ENCODE measurements around the gene STX4. TPM values are rescaled to one million over a fixed set of nuclear protein-coding genes. Genes with fewer than 3 reads are reported as not detected.

Gene STX4
- total RNA-seq, 1 donor from 2014 or later = 26.1 TPM

GRCh38 chr16:31005350-31006085 is 27.8 kb upstream of the STX4 start:
- no peak overlapping the region for H3K4me3 ChIP-seq (ENCODE audit: low read depth, low read length)
- TF ChIP-seq, protein P1, sequence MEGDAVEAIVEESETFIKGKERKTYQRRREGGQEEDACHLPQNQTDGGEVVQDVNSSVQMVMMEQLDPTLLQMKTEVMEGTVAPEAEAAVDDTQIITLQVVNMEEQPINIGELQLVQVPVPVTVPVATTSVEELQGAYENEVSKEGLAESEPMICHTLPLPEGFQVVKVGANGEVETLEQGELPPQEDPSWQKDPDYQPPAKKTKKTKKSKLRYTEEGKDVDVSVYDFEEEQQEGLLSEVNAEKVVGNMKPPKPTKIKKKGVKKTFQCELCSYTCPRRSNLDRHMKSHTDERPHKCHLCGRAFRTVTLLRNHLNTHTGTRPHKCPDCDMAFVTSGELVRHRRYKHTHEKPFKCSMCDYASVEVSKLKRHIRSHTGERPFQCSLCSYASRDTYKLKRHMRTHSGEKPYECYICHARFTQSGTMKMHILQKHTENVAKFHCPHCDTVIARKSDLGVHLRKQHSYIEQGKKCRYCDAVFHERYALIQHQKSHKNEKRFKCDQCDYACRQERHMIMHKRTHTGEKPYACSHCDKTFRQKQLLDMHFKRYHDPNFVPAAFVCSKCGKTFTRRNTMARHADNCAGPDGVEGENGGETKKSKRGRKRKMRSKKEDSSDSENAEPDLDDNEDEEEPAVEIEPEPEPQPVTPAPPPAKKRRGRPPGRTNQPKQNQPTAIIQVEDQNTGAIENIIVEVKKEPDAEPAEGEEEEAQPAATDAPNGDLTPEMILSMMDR (conservative IDR thresholded peaks at IDR 0.05; ENCODE audit: low read depth, low read length) = no peak

DNA sequence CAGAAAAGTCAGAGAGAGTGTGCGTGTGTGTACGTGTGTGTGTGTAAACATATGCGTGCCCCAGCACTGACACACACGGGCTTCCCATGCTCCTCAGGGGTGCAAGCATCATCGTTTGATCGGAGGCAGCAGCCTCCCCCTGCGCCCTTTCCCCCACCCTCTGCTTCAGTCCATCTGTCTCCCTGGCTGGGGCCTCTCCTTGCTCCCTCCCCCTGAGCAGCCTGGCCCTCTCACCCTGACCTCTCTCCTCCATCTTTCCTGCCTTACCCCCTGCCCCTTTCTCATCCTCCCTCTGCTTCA is 27.3 kb upstream of the STX4 start:
- H3K4me3 ChIP-seq (ENCODE audit: low read depth, low read length) = no peak overlapping the region
- TF ChIP-seq, protein P1 (conservative IDR thresholded peaks at IDR 0.05; ENCODE audit: low read depth, low read length) = no peak
- no peak for DNase-seq (ENCODE audit: low read depth)

More at GRCh38 chr16:31005350-31006085, 27.8 kb upstream of the STX4 start:
- DNase-seq (ENCODE audit: low read depth) = no peak

DNA sequence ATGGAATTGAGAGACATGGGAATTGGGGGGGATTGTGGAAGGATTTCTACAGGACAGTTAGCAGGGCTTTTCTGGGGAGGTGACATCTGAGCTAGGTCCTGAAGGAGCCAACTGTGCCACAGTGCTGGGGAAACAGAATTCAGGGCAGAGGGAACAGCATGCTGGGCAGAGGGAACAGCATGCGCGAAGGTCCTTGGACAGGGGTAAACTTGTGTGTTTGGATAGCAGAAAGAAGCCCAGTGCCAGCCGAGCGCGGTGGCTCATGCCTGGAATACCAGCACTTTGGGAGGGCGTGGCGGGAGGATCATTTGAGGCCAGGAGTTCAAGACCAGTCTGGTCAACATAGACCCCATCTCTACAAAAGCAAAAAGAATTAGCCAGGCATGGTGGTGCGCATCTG is 26.8 kb upstream of the STX4 start:
- H3K4me3 ChIP-seq (ENCODE audit: low read depth, low read length) = no peak overlapping the region
- TF ChIP-seq, protein P1 (conservative IDR thresholded peaks at IDR 0.05; ENCODE audit: low read depth, low read length) = no peak
- DNase-seq (ENCODE audit: low read depth) = no peak

DNA sequence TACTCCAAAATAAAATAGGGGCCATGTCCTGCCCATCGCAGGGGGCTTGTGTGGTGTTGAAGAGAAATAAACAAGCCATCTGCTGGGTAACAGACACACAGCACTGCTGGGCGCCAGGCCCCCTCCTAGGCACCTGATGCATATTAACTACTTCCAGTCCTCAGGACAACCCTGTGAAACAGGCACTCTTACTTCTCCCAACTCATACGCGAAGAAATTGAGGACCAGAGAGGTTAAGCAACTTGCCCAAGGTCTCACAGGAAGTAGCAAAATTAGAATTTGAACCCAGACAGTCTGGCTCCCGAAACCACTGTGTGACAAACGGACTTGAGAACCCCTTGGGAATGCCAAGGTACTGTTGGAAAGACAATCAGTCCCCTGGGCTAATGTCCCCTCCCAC is 25.7 kb upstream of the STX4 start:
- TF ChIP-seq, protein P1 (conservative IDR thresholded peaks at IDR 0.05; ENCODE audit: low read depth, low read length) = no peak
- DNase-seq (ENCODE audit: low read depth) = no peak
- H3K4me3 ChIP-seq (ENCODE audit: low read depth, low read length) = no peak overlapping the region

- no peak overlapping the region for H3K4me3 ChIP-seq (ENCODE audit: low read depth, low read length)
- TF ChIP-seq, protein P1 (conservative IDR thresholded peaks at IDR 0.05; ENCODE audit: low read depth, low read length) = no peak
- no peak for DNase-seq (ENCODE audit: low read depth)
Measured at GRCh38 chr16:31008149-31008548, 25.2 kb upstream of the STX4 start.

DNA sequence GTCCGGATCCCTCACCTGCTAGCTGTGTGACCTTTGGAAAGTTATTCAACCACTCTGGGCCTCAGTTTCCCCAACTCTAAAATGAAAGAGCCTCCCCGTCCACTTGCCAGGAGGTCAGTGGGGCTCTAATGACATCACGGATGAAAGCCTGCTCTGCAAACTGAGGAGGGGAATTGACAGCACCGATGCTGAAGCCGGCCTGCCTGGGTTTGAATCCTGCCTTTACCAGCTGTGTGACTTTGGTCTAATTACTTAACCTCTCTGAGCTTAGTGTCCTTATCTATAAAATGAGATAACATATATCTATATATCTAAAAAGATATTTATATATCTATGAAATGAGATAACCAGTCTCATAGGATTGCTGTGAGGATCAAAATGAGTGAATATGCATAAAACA is 24.8 kb upstream of the STX4 start:
- no peak overlapping the region for H3K4me3 ChIP-seq (ENCODE audit: low read depth, low read length)
- DNase-seq (ENCODE audit: low read depth) = no peak
- TF ChIP-seq, protein P1 (conservative IDR thresholded peaks at IDR 0.05; ENCODE audit: low read depth, low read length) = no peak

GRCh38 chr16:31009120-31009519 is 24.2 kb upstream of the STX4 start:
- H3K4me3 ChIP-seq (ENCODE audit: low read depth, low read length) = no peak overlapping the region
- no peak for DNase-seq (ENCODE audit: low read depth)
- TF ChIP-seq, protein P1 (conservative IDR thresholded peaks at IDR 0.05; ENCODE audit: low read depth, low read length) = no peak
